Stomach smooth muscle (tissue), 2 donors: ENCODE measurements around the gene SPNS3.

Experiments
- H3K27ac ChIP-seq: one replicate; pipeline ENCODE4 v1.7.0; 2013; ENCODE audit warnings: mild to moderate bottlenecking, low read length, inconsistent platforms
- H3K27me3 ChIP-seq, 2 donors: one replicate each; pipeline ENCODE4 v1.7.0; 2013; ENCODE audit warnings: low read length in 2 of 2; ENCODE audit not compliant: insufficient read depth in 2 of 2, control insufficient read depth in 1 of 2
- H3K36me3 ChIP-seq, 2 donors: one replicate each; pipeline ENCODE4 v1.7.0; 2013; ENCODE audit warnings: low read length in 2 of 2; ENCODE audit not compliant: control insufficient read depth in 2 of 2, insufficient read depth in 2 of 2
- H3K4me1 ChIP-seq: one replicate; pipeline ENCODE4 v1.7.0; 2013; ENCODE audit warnings: low read length; ENCODE audit not compliant: control insufficient read depth, insufficient read depth
- H3K4me3 ChIP-seq, 2 donors: one replicate each; pipeline ENCODE4 v1.7.0; 2013; ENCODE audit warnings: low read length in 2 of 2
- H3K9ac ChIP-seq, 2 donors: one replicate each; pipeline ENCODE4 v1.7.0; 2013; ENCODE audit warnings: low read length in 2 of 2, mild to moderate bottlenecking in 1 of 2
- H3K9me3 ChIP-seq, 2 donors: one replicate each; pipeline ENCODE4 v1.7.0; 2013; ENCODE audit warnings: low read length in 2 of 2; ENCODE audit not compliant: control insufficient read depth in 2 of 2
- donor health status: healthy.
- donor health status: Pancreatic carcinoma.

Gene SPNS3

DNA sequence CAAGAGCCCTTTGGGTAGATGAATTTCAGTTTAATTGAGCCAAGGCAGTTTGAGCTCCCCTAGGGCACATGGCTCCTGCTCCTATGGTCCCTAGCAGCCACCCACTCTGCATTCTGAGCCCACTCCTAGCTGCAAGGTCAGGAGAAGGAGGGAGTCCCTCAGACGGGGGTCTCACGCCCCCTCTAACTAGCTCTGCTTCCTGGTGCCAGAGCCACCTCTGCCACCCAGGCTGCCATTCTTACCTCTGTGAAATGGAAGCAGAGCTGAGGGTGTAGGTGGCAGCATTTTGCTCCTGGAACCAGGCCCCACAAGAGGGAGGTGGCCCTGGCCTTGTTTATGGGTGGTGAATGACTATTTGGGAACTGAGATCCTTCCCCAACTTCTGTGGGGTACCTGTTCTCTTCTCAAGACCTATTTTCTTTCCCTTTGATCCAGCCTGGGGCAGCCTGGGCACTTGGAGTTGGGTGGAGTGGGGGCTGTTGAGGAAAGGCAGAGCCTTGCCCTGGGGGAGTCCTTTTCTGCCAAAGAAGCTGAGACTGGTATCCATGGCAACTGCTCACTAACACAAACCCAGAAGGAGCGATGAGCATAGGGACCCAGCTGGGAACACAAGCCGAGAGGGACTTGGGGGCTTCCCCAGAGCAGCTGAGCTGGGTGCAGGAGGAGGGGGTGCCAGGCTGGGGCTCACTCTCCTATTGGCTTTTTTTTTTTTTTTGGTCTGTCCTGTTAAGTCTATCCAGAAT, 69.7 kb downstream of the SPNS3 start:
- Histone ChIP-seq H3K36me3 (no peaks in the 10 kb centered on the region), H3K4me1 (peaks cover 28% of the 10 kb centered on the region), H3K9me3 (no peaks in the 10 kb centered on the region), H3K9ac (no peak overlapping the region), H3K4me3 (no peak overlapping the region), H3K27me3 (peaks cover 31 to 45% of the 10 kb centered on the region in 2 donors), H3K27ac (no peak overlapping the region)

DNA sequence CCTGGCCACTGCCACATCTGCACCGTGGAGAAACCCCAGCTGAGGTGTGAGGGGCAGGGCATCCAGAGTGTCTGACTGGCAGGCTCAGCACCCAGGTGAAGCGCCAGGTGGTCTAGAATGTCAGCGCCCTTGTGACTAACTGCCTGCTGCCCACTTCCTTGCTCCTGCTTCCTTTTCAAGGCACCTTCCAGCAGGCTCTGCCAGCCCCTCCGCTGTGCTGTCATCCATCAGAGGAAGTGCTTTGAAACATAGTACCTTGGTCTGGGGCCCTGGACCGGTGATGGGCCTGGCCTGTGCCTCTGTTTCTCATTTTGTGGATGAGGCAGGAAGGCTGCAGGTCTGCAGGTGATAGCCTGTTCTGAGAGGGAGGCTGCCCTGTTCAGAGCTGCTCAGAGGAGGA, 70.4 kb downstream of the SPNS3 start:
- Histone ChIP-seq H3K27ac (no peak overlapping the region), H3K9ac (no peak overlapping the region), H3K4me3 (no peak overlapping the region), H3K36me3 (no peaks in the 10 kb centered on the region), H3K9me3 (no peaks in the 10 kb centered on the region), H3K4me1 (peaks cover 27% of the 10 kb centered on the region), H3K27me3 (peaks cover 31 to 45% of the 10 kb centered on the region in 2 donors)

DNA sequence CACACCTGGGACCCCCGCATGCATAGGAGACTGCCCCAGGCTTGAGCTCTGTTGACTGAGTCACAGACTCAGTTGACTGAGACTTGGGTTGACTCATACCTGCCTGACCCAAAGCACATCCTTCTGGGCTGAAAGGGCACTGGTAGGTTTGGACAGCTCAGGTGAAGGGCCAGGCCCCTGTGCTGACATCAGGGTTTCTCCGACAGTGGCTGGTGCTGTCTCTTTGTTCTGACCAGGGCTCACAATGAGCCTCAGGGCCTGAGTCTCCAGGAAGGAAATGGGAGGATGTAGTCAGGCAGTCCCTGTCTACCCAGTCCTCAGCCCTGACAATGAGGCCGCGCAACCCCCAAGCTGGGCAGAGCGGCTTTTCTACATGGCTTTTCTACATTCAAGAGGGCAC, 71.4 kb downstream of the SPNS3 start:
- no peak overlapping the region for H3K27ac ChIP-seq
- H3K4me3 ChIP-seq: no peak overlapping the region
- H3K36me3 ChIP-seq: no peaks in the 10 kb centered on the region
- H3K27me3 ChIP-seq: peaks cover 31 to 42% of the 10 kb centered on the region in 2 donors
- no peak overlapping the region for H3K9ac ChIP-seq
- peaks cover 20% of the 10 kb centered on the region for H3K4me1 ChIP-seq
- H3K9me3 ChIP-seq: no peaks in the 10 kb centered on the region

DNA sequence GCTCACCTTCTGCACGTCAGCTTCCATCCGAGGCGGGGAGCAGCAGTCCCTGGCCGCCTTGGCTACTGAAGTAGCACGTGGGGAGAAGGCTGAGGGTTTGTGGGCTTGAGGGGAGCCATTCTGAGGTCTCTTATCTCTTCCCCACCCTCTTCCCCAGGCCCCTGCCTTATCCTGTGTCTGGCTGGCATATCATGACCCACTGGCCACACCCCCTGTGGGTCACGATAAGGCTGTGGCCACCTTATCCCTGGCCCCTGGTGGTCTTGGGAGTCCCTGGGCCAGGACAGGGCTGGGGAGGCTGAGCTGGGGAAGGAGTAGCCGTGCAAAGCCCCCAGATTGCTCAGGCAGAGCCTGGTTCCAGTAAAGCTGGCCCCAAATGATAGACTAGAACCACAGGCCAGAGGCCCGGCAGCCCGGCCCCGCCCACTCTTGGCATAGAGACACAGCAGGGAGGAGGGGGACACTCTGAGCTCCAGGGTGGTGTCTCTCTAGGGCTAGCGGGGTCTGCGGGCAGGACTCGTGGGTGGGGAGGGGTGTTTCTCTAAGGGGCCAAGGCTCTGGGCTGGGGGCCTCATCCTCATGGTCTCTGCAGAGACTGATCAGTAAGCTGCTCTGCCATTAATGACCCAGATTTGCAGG, 72.6 kb downstream of the SPNS3 start:
- H3K9ac ChIP-seq: no peak overlapping the region
- H3K4me1 ChIP-seq: peaks cover 23% of the 10 kb centered on the region
- H3K4me3 ChIP-seq: no peak overlapping the region
- H3K36me3 ChIP-seq: no peaks in the 10 kb centered on the region
- H3K27ac ChIP-seq: no peak overlapping the region
- no peaks in the 10 kb centered on the region for H3K9me3 ChIP-seq
- H3K27me3 ChIP-seq: peaks cover 20 to 34% of the 10 kb centered on the region in 2 donors

DNA sequence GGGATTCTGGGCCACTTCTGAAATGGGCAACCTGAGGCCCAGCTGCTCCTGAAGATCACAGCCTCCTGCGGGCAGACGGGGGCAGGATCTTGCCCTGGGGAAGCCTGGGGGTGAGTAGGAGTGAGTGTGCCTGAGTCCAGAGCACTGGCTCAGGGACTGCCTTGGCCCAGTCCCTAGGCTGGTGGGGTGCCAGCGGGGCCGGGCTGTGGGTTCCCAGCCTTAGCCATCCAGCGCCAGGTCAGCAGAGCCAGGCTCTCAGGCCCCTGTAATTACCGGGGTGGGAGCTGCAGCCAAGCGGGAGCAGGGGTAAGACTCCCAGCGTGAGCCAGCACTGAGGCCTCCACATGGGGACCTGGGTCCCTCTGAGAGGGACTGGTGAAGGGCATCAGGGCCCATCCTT, 73.2 kb downstream of the SPNS3 start:
- Histone ChIP-seq H3K27ac (no peak overlapping the region), H3K27me3 (peaks cover 16 to 31% of the 10 kb centered on the region in 2 donors), H3K36me3 (no peaks in the 10 kb centered on the region), H3K4me3 (no peak overlapping the region), H3K9ac (no peak overlapping the region), H3K4me1 (peaks cover 23% of the 10 kb centered on the region), H3K9me3 (no peaks in the 10 kb centered on the region)

DNA sequence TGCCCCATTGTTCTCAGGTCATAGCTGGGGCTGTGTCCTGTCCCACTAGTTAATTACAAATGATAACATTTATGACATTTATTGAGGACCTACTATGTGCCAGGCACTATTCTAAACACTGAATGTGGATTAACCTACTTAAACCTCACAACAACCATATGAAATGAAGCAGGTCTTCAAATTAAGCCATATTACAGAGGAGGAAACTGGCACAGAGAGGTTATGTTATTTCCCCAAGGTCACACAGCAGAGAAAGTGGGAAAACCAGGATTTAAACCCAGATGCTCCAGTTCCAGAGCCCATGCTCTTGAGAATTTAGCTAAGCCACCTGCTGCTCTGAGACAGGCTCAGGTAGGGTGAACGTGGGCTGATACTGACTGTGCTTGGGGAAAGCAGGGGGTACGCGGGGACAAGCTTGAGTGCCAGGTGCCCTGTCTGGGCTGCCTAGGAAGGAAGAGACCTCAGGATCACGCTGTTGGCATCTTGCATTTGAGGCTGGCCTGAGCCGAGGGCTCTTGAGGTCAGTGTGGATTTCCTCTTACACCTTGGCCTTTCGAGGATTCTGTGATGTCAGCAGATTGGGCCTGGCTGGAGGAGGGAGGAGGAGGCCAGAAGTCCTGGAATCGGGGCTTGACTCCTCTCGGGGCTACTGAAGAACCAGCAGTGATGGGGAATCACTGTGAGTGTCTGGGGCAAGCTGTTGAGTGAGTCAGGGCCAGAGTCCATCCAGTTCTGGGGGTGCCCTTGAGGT, 73.8 kb downstream of the SPNS3 start:
- Histone ChIP-seq H3K9ac (no peak overlapping the region), H3K9me3 (no peaks in the 10 kb centered on the region), H3K27ac (no peak overlapping the region), H3K36me3 (no peaks in the 10 kb centered on the region), H3K4me3 (no peak overlapping the region), H3K27me3 (peaks cover 12 to 29% of the 10 kb centered on the region in 2 donors), H3K4me1 (peaks cover 23% of the 10 kb centered on the region)

DNA sequence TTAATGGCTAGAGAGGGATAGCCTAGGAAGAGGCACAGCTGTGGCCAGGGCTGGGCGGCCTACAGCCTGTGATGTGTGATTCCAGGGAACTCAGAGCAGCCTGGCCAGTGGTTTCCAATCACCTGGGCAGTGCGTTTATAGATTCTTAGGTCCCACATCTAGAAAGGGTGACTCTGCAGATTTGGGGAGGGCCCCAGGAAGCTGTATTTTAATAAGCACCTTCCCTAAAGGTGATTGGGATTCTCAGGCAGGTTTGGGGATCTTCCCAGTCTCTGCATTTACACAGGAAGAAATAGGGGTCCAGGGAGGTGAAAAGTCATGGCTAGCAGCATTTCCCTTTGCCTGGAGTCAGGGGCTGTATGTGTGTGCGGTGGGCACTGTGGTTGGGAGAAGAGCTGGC, 74.5 kb downstream of the SPNS3 start:
- H3K4me1 ChIP-seq: peaks cover 23% of the 10 kb centered on the region
- H3K27me3 ChIP-seq: peaks cover 6 to 22% of the 10 kb centered on the region in 2 donors
- no peaks in the 10 kb centered on the region for H3K36me3 ChIP-seq
- no peak overlapping the region for H3K9ac ChIP-seq
- H3K4me3 ChIP-seq: no peak overlapping the region
- no peak overlapping the region for H3K27ac ChIP-seq
- H3K9me3 ChIP-seq: no peaks in the 10 kb centered on the region

DNA sequence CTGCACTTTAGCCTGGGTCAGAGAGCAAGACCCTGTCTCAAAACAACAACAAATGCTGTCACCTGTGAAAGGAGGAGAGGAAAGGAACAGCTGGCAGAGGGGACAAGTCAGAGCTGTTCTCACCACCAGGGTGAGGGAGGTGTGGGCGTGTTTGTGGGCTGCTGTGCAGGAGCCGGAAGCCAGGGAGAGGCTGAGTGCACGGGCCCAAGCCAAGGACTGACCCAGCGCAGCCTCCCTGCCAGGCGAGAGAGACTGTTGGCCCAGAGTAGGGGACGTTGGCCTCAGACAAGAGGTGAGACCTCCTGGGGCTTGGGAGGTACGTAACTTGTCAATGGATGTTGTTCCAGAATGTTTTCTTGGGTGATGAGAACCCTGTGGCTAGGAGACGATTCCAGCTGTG, 75.7 kb downstream of the SPNS3 start:
- H3K4me3 ChIP-seq: no peak overlapping the region
- H3K9me3 ChIP-seq: no peaks in the 10 kb centered on the region
- no peaks in the 10 kb centered on the region for H3K36me3 ChIP-seq
- no peak overlapping the region for H3K9ac ChIP-seq
- peaks cover 0 to 13% of the 10 kb centered on the region in 2 donors for H3K27me3 ChIP-seq
- H3K27ac ChIP-seq: no peak overlapping the region
- peaks cover 20% of the 10 kb centered on the region for H3K4me1 ChIP-seq

DNA sequence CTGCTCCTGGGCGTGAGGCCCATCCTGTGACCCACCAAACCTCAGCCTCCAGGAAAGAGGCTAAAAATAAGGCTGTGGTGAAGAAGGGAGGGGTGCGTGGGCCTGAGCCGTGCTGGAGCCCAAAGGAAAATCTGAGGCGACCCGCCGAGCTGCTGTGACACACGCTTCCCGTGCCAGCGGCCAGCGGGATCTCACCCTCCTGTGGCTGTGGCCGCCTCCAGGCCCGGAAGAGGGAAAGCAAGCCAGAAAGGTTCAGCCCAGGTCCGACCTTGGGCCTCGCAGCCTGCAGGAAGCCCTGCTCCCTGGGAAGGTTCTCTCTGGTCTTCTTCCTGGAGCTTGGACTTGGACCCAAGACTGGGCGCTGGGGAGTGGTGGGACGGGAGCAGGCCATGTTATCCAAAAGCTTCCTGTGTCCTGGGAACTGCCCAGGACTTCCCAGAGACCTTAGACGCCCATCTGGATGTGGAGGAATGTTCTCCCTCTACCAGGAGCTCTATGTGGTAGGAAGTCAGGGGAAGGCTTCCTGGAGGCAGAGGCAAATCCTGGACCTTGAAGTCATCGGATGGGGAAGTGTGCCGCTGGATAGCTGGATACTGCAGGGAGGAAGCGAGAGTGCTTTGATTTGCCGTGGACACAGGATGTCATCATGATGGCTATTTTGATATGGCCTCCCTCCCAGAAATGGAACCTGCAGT, 76.3 kb downstream of the SPNS3 start:
- no peaks in the 10 kb centered on the region for H3K36me3 ChIP-seq
- no peak overlapping the region for H3K9ac ChIP-seq
- H3K9me3 ChIP-seq: no peaks in the 10 kb centered on the region
- peaks cover 0 to 11% of the 10 kb centered on the region in 2 donors for H3K27me3 ChIP-seq
- peaks cover 20% of the 10 kb centered on the region for H3K4me1 ChIP-seq
- H3K4me3 ChIP-seq: no peak overlapping the region
- H3K27ac ChIP-seq: no peak overlapping the region

DNA sequence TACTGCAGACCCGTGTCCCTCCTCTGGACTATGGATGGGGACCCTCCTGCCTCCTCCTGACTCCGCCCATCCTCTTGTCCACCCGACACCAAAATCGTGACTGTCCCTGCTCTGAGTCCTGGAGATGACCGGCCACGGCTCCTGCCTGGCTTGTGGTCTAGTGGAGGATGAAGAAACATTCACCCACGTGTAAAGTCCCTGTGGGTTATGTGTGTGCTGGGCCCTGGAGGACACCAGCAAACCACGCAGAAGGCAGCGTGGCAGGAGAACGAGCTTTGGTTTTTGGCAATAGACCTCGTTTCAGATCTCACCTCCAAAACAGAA, 76.8 kb downstream of the SPNS3 start:
- H3K9ac ChIP-seq: no peak overlapping the region
- peaks cover 15% of the 10 kb centered on the region for H3K4me1 ChIP-seq
- no peaks in the 10 kb centered on the region for H3K36me3 ChIP-seq
- peaks cover 0 to 8% of the 10 kb centered on the region in 2 donors for H3K27me3 ChIP-seq
- H3K9me3 ChIP-seq: no peaks in the 10 kb centered on the region
- no peak overlapping the region for H3K27ac ChIP-seq
- H3K4me3 ChIP-seq: no peak overlapping the region
